Sigmoid colon (tissue), 4 donors: ENCODE data around the gene MAGOH.

Experiments used
- CTCF ChIP-seq, 4 experiments: fragments of 450-650 bp in 3 of 4; fragments of 200-600 bp in 1 of 4; IDR thresholded peaks; one replicate each; pipeline ENCODE4 v1.5.1; 2016 to 2019; ENCODE audit warnings: antibody characterized with exemption in 4 of 4, mild to moderate bottlenecking in 3 of 4, moderate library complexity in 2 of 4
- EP300 ChIP-seq, 4 donors: sonication (generic); formaldehyde crosslinking; IDR thresholded peaks; one replicate each; pipeline ENCODE4 v1.6.1; 2017; ENCODE audit warnings: antibody characterized with exemption in 4 of 4
- POLR2A ChIP-seq, 2 donors: fragments of 450-650 bp; IDR thresholded peaks; one replicate each; pipeline ENCODE4 v1.6.1; 2016; ENCODE audit warnings: antibody characterized with exemption in 2 of 2, mild to moderate bottlenecking in 2 of 2, moderate library complexity in 2 of 2
- POLR2AphosphoS5 ChIP-seq, 4 donors: sonication (generic); formaldehyde crosslinking; IDR thresholded peaks; one replicate each; pipeline ENCODE4 v1.6.1; 2017; ENCODE audit warnings: antibody characterized with exemption in 4 of 4

DNA sequence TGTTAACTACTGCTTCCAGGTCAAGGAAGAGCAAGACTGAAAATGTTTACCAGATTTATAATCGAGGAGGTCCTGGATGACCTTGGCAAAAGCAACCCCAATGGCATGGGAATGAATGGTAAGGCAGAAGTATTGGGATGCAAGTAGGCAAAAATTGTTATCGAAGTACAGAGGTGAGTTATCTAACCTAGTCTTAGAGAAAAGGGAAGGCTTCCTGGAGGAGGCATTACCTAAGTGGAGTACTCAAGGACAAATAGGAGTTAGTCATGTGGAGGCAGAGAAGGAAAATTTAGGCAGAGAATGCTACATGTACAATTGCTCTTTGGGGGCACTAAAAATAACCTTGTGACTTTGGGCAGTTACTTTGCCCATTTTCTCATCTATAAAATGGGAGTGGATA lies 3.5 kb upstream of the MAGOH start:
- TF ChIP-seq CTCF (IDR thresholded peaks at IDR 0.05) (no peak), POLR2AphosphoS5 (IDR thresholded peaks at IDR 0.05) (no peak), POLR2A (IDR thresholded peaks at IDR 0.05) (no peak), EP300 (IDR thresholded peaks at IDR 0.05) (no peak)
